Hepatocyte (in vitro differentiated cells): ENCODE results near the gene JCAD. TPM values are rescaled to one million over a fixed set of nuclear protein-coding genes. Genes with fewer than 3 reads are reported as not detected.
A peak's percentile ranks its signal among the peaks of the same experiment; 100 is the strongest.

ENCODE experiments used
- DNase-seq: peaks from one replicate; pipeline ENCODE4 v3.0.0-alpha.2; 2016; ENCODE audit warnings: low spot score
- H2AFZ ChIP-seq: fragments of 200-600 bp; sonication (generic); 2 replicates; pipeline ENCODE4 v1.6.0; 2016; ENCODE audit warnings: antibody characterized with exemption, mild to moderate bottlenecking
- H3K27ac ChIP-seq: fragments of 200-600 bp; sonication (generic); 2 replicates; pipeline ENCODE4 v1.5.1; 2016; ENCODE audit warnings: mild to moderate bottlenecking
- H3K27me3 ChIP-seq: fragments of 200-600 bp; sonication (generic); 2 replicates; pipeline ENCODE4 v1.6.1; 2016
- H3K36me3 ChIP-seq: fragments of 200-600 bp; sonication (generic); replicated peaks from 2 replicates; pipeline ENCODE4 v1.5.1; 2016; ENCODE audit warnings: low read depth; ENCODE audit not compliant: insufficient read depth
- H3K4me1 ChIP-seq: fragments of 200-600 bp; sonication (generic); 2 replicates; pipeline ENCODE4 v1.5.1; 2016; ENCODE audit warnings: mild to moderate bottlenecking, moderate library complexity; ENCODE audit not compliant: insufficient read depth
- H3K4me2 ChIP-seq: fragments of 200-600 bp; sonication (generic); 2 replicates; pipeline ENCODE4 v1.6.0; 2016
- H3K4me3 ChIP-seq: fragments of 200-600 bp; sonication (generic); 2 replicates; pipeline ENCODE4 v1.5.1; 2016; ENCODE audit warnings: mild to moderate bottlenecking
- H3K79me2 ChIP-seq: fragments of 200-600 bp; sonication (generic); 2 replicates; pipeline ENCODE4 v1.6.0; 2017; ENCODE audit warnings: mild to moderate bottlenecking
- H3K9me2 ChIP-seq: fragments of 200-600 bp; sonication (generic); replicated peaks from 2 replicates; pipeline ENCODE4 v1.6.0; 2017; ENCODE audit warnings: mild to moderate bottlenecking; ENCODE audit not compliant: insufficient read depth
- H3K9me3 ChIP-seq: fragments of 200-600 bp; sonication (generic); 2 replicates; pipeline ENCODE4 v1.5.1; 2016; ENCODE audit warnings: low read depth, mild to moderate bottlenecking
- H4K20me1 ChIP-seq: fragments of 200-600 bp; sonication (generic); 2 replicates; pipeline ENCODE4 v1.6.0; 2016; ENCODE audit warnings: mild to moderate bottlenecking; ENCODE audit not compliant: insufficient read depth, poor library complexity, severe bottlenecking
- EZH2 ChIP-seq: fragments of 200-600 bp; sonication (generic); IDR thresholded peaks from 2 replicates; pipeline ENCODE4 v1.6.1; 2016; ENCODE audit warnings: antibody characterized with exemption, mild to moderate bottlenecking, borderline replicate concordance
- EZH2phosphoT487 ChIP-seq: fragments of 200-600 bp; sonication (generic); IDR thresholded peaks from one replicate; pipeline ENCODE4 v1.6.1; 2018; ENCODE audit warnings: antibody characterized with exemption, mild to moderate bottlenecking, low read depth, moderate library complexity; ENCODE audit not compliant: unreplicated experiment, severe bottlenecking
- WGBS: methylation state at CpG from one replicate; pipeline ENCODE4 v1.1.6; 2016; ENCODE audit warnings: low lambda C conversion rate; ENCODE audit errors: missing lambda C conversion rate; 5-methylcytosine and 5-hydroxymethylcytosine counted together
- polyA plus RNA-seq: library from polyadenylated mRNA; unstranded; fragments of >200 nt; fragmentation: Nextera tagmentation; extraction: Ambion mirVana; gene quantifications from 2 replicates; pipeline ENCODE4 v1.2.1, GENCODE V29; 2016
- total RNA-seq: library from RNA; depleted of rRNA; stranded (reverse); fragments of >200 nt; gene quantifications from 2 replicates; pipeline ENCODE4 v1.2.3, GENCODE V29; 2014
- TF ChIP-seq, protein P1 (sequence below): fragments of 200-600 bp; sonication (generic); IDR thresholded peaks from 2 replicates; pipeline ENCODE4 v1.5.1; 2016; ENCODE audit warnings: antibody characterized with exemption, mild to moderate bottlenecking; ENCODE audit not compliant: poor library complexity

JCAD gene
- total and polyA plus RNA-seq, 2 experiments from 2014 or later, result 7.0 to 12.8 TPM

DNA sequence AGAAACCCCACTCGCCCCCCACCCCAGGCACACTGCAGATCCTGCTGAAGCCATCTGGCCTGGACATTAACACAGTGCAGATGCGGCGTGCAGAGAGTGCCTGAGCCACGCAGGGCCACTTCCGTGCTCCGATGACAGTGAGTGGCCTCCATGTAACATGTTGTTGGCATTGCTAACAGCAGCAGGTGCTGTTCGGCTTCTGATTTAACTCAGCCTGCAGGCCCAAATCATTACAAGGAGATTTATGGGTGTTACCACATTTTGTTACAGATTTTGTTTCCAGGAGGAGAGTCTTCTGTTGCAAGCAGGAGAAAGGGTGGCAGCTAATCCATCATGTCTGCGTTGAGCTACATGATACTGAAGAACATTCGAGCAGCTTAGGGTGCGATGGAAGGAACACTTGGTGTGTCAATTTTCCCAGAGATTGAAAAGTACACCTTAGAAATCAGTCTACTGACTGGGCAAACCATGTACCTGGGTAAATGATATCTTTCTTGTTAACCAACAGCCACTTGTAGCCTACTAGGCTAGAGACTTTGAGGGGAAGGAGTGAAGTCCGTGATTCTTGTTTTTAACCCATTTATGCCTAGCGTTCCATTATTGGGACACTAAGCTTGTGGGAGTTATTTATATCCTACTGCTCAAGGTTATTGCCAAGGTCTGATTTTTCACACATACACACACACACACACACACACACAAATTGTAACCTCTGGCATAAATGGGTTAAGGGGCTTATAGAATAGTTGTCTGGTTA, 90.0 kb downstream of the JCAD start:
- Histone ChIP-seq H4K20me1 (no peaks in the 10 kb centered on the region), H3K79me2 (no peaks in the 10 kb centered on the region), H3K4me2 (no peak overlapping the region), H3K27me3 (no peaks in the 10 kb centered on the region), H3K36me3 (no peaks in the 10 kb centered on the region), H3K27ac (no peak overlapping the region), H3K4me1 (peaks cover 7% of the 10 kb centered on the region), H3K9me3 (no peaks in the 10 kb centered on the region), H3K4me3 (no peak overlapping the region), H3K9me2 (no peaks in the 10 kb centered on the region), H2AFZ (no peak overlapping the region)
- TF ChIP-seq, protein P1, sequence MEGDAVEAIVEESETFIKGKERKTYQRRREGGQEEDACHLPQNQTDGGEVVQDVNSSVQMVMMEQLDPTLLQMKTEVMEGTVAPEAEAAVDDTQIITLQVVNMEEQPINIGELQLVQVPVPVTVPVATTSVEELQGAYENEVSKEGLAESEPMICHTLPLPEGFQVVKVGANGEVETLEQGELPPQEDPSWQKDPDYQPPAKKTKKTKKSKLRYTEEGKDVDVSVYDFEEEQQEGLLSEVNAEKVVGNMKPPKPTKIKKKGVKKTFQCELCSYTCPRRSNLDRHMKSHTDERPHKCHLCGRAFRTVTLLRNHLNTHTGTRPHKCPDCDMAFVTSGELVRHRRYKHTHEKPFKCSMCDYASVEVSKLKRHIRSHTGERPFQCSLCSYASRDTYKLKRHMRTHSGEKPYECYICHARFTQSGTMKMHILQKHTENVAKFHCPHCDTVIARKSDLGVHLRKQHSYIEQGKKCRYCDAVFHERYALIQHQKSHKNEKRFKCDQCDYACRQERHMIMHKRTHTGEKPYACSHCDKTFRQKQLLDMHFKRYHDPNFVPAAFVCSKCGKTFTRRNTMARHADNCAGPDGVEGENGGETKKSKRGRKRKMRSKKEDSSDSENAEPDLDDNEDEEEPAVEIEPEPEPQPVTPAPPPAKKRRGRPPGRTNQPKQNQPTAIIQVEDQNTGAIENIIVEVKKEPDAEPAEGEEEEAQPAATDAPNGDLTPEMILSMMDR, result no peak
- TF ChIP-seq EZH2 (no peak), EZH2phosphoT487 (no peak)
- WGBS, result 76% methylated on average over 12 of the region's 12 CpGs
- DNase-seq, result no peak

DNA sequence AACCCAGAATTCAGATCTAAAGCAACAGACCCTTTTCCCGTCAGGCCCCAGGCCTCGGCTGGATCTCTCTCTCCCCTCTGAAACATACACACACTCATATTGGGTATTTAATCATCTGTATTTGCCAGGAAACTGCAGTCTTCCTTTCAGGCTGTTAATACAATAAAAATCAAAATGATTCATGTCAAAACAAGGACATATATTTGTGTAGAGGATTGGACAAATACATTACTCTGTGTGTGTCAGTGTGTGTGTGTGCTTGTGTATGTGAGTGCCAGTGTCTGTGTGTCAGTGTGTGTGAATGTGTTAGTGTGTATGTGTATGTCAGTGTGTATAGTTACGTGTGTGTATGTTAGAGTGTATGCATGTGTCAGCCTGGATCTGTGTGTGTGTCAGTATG, 90.8 kb downstream of the JCAD start:
- H3K27me3 ChIP-seq, result no peaks in the 10 kb centered on the region
- WGBS, result 73% methylated on average over 3 of the region's 3 CpGs
- H3K36me3 ChIP-seq, result no peaks in the 10 kb centered on the region
- H4K20me1 ChIP-seq, result no peaks in the 10 kb centered on the region
- H3K27ac ChIP-seq, result peak overlapping the region; percentile 59
- H3K4me1 ChIP-seq, result peaks cover 7% of the 10 kb centered on the region
- no peak overlapping the region for H2AFZ ChIP-seq
- H3K9me3 ChIP-seq, result no peaks in the 10 kb centered on the region
- TF ChIP-seq EZH2 (no peak), EZH2phosphoT487 (no peak)
- TF ChIP-seq, protein P1, result no peak
- no peak overlapping the region for H3K4me2 ChIP-seq
- no peak overlapping the region for H3K4me3 ChIP-seq
- no peaks in the 10 kb centered on the region for H3K9me2 ChIP-seq
- H3K79me2 ChIP-seq, result no peaks in the 10 kb centered on the region
- no peak for DNase-seq

DNA sequence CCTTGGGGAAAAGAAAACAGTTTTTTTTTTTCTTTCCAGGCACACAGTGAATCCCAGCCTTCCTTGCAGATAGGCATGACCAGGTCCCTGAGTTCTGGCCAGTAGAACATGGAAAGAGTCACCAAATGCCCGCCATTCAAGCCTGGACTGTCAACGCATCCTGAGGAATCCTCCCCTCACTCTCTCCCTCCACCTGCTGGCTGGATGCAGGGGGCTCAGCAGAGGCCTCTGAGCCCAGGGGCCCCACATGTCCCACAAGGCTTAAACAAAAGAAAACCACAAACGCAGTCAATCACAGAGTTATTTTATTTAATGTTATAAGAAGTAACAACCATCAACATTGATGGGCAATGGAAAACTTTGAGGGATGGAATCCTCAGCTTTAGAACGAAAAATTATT, 93.1 kb downstream of the JCAD start:
- H3K4me3 ChIP-seq, result no peak overlapping the region
- TF ChIP-seq EZH2phosphoT487, result no peak
- no peak for TF ChIP-seq EZH2
- TF ChIP-seq, protein P1, result no peak
- WGBS, result 92% methylated on average over 4 of the region's 4 CpGs

More for the DNA sequence above, 93.1 kb downstream of the JCAD start:
- Histone ChIP-seq H3K4me1 (peaks cover 7% of the 10 kb centered on the region), H3K9me2 (no peaks in the 10 kb centered on the region), H3K79me2 (no peaks in the 10 kb centered on the region), H2AFZ (no peak overlapping the region), H3K4me2 (no peak overlapping the region), H4K20me1 (no peaks in the 10 kb centered on the region), H3K27me3 (no peaks in the 10 kb centered on the region), H3K9me3 (no peaks in the 10 kb centered on the region), H3K36me3 (no peaks in the 10 kb centered on the region), H3K27ac (no peak overlapping the region)
- no peak for DNase-seq
